Nucleus accumbens (tissue), 56 donors: ENCODE measurements around the gene UQCR11.
"Not testable (repeated sequence)": the region's sequence is repeated elsewhere in the genome, so short reads cannot be mapped to it uniquely, and the experiment has no call there.

Experiments
- DNase-seq, 56 donors: peaks; one replicate each; lab custom pipeline; 2025; lab: John Stamatoyannopoulos, UW

The UQCR11 gene

DNA sequence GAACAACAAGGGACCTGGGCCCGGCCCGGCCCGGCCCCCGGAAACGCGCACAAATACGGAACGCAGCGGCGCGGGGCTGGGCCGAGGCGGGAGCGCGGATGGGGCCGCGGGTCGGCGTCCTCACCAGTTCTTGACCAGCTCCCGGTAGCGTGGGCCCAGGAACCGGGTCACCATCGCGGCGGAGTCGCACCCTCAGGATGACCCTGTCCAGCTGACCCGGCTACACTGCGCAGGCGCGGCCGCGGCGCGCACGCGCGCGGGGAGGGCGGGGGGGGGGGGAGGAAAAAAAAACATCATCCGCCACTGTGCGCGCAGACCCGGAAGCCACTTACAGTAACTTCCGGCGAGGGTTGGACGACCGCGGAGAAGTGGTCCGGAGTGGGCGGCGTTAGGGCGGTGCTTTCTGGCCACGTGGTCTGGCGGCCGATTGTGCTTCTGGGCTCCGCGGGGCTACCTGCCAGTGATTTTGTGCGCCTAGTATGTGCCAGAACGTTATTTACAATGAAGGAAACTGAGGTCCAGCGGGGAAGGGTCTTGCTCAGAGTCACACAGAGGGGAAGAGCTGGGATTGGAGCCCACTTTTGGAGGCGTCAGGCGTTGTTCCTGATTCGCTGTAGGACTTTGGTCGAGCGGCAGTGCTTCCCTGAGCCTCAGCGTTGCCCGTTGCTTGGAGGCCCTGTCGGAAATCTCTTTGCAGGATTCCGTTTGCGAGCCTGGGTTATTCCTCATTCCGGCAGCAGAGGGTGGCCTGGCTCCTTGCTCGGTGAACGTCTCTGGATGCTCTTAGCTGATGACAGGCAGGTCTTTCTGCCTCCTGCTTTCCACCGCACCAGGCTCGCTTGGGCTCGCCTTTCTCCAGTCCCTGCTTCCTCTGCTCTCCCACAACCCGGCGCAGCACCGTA is at the start of gene UQCR11:
Gene UQCR11 (minus strand): TSS at position 227 of the 902 bp plus-strand sequence. CDS start 53 bp downstream, at position 174.
- DNase-seq: peak in 55 of 56 donors; percentile 76 to 97 (median 93)

DNA sequence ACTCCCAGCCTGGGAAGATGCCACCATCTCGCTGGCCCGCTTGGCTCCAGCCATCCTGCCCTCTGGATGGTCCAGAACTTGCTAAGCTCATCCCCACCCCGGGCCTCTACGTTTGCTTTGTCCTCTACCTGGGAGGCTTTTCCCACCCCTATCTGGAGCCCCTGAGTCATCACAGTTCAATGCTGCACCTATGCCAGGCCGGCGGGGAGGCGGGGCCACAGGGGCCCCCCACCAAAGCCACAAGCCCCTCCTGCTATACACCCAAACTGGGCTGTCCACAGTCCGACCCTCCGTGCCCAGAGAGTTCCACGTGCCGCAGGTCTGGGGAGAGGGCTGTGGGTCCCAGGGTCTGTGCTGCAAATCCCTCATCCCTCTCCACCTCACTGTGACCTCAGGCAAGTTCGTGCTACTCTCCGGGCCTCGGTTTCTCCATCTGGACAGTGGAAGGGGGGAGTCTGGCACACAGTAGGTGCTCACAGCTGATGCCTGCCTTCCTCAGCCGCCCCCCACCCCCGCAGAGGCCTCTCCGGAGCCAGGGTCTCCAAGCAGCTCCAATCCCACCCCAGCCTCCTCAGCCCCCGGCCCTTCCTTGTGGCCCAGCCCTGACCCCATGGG is 49.0 kb upstream of the UQCR11 start:
- no peak for DNase-seq

DNA sequence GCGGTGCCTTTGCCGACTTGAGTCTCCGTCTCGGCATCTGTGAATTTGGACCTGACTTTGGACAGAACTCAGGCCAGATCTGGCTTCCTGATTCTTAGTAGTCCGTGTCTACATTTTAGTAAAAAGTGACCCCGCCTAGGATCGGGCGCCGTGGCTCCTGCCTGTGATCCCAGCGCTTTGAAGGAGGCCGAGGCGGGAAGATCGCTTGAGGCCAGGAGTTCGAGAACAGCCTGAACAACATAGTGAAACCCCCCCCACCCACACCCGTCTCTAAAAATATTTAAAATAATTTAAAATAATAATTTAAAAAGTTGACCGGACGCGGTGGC is 48.0 kb upstream of the UQCR11 start:
- no peak for DNase-seq

DNA sequence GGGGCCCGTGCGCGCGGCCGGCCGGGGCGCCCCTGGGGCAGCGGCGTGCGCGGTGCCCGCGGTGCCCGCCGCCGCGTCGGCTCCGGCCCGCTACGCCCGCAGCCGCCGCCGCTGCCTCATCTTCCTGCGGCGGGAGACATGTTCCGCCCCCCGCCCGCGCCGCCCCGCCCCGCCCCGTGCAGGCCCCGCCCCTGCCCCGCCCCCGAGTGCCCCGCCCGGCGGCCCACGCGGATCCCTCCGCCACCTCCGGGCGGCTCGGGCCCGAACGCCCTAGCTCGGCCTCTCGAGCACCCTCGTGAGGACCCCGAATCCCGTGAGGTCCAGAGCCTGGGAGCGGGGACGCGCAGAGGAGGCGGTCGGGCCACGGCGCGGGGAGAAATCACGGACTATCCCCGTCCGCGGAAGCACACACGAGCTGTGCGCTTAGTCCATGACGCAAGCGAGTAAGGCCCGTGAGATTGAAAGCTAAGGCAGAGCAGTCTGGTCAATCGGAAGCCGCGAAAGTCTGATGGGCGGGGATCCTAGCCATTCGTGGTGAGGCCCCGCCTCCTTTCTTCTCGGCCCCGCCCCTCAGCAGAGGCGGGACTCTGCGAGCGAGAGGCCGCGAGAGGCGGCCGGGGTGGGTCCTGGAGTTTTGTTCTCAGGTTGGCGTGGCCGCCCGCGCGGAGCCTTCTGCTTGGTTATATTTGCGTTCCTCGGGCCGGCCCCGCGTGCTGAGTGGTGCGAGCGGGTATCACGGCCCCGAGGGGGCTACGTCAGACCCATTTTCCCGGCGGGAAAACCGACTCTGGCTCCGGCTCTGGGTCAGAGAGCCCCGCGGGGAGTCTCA is 47.4 kb upstream of the UQCR11 start, which contains the start of gene TCF3:
Gene TCF3 (minus strand): TSS at position 145 of the 829 bp plus-strand sequence. CDS start 2,367 bp downstream, outside the sequence.
- DNase-seq: peak; percentile 77 to 99 (median 97)

DNA sequence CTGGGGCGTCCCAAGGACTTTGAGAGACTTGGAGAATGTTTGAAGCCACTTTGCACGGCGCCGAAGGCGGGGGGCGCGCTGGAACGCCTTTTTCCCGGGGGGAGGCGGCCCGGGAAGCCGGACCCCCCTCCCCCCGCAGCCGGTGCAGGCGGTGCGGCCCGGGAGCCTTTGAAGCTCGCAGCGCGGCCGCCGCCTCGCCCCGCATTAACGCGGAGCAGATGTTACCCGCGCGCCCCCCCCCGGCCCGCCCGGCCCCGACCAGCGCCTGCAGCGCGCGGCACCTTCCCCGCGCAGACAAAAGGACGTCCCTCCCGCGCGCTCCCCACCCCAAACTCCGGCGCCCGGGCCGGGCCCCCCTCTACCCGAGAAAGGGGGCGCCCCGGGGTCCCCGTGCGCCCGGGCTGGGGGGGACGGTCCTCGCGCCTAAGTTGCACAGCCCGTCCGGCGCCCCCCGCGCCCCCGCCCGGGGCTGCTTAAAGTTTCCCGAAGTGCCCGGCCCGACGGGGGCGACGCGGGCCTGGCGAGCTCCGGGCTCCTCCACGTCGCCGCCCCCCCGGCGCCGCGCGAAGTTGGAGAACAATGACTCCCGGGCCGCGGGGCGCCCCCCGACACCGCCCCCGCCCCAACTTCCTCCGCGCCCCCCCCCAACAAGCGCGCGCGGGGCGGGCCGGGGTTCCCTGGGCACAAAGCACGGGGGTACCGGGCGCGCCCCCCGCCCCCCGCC is 46.5 kb upstream of the UQCR11 start:
- peak in 7 of 56 donors; percentile 4 to 45 (median 22) for DNase-seq

DNA sequence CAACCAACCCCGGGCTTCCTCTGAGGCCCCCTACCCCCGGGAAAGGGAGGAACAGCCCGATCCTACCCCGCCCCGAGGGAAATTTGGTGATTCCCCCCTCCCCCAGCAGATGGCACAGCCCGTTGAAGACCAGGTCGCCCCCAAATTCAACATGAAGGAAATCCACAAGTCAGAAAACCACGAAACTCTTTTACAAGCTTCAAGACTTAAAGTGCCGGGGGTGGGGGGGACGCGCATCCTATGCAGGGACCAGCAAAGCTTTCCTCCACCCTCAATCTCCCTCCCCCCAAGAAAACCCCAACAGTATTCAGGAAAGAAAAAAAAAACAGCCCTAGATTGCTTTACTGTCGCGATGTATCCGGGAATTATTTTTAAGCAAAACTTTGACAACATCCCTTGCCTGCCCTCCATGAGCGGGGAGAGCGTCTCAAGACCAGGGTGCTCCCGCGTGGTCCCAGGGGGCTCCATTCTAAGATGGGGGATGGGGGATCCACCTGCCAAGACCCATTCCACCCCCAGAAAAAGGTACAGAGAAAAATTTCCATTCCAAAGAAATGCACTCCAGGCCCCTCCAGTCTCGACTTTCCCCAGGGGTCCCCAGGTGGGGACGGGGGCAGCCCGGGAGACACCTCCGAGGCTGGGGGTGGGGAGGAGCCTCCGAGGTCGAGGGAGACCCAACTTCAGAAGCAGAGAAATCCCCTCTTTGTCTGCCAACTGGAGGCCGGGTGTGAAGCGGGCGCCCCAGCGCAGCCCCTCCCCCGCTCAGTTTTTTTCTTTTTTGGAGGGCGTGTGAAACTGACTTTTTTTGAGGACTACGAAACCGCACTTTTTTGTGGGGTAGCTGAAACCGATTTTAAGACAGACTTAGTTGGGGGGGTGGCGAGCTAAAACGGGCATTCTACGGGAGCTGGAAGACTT is 45.6 kb upstream of the UQCR11 start:
- peak in 4 of 56 donors; percentile 12 to 27 (median 25) for DNase-seq

DNA sequence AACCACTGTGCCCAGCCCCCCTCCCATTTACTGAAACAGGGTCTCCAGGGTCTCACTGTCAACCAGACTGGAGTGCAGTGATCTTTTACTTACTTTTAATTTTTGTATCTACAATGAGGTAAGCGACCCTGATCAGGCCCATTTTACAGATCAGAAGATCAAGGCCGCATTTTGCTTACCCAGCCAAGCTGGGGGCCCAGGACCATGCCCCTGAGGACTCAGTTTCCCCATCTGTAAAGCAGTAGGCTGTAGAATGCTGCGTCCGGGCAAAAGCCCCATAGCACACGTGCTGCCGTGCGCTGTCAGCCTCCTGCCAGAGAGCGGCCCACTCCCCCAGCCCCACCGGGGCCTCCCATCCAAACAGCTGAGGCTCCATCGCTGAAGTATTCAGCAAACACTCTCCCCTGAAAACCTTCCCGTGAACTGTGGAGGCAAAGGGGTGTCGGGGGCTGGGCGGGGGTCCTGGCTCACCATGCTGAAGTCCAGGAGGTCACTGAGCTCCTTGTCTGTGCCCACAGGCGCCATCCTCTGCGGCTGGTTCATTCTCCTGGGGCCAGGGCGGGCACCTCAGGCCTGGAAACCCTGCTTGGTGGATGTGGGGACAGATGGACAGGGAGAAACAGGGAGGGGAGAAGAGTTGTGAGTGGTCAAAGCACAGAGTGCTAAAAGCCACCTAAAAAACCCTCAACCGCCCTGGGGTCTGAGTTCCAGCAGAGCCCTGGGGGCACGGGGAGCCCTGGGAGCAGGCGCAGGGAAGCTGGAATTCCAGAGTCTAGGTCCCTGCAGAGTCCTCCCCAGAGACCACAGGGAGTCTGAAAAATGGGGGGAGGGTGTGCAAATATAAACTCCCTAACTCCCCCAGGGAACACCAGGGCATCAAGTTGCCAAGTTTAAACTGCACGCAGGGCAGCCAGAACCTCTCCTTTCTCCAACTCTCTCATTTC is 44.7 kb upstream of the UQCR11 start:
- no peak for DNase-seq

DNA sequence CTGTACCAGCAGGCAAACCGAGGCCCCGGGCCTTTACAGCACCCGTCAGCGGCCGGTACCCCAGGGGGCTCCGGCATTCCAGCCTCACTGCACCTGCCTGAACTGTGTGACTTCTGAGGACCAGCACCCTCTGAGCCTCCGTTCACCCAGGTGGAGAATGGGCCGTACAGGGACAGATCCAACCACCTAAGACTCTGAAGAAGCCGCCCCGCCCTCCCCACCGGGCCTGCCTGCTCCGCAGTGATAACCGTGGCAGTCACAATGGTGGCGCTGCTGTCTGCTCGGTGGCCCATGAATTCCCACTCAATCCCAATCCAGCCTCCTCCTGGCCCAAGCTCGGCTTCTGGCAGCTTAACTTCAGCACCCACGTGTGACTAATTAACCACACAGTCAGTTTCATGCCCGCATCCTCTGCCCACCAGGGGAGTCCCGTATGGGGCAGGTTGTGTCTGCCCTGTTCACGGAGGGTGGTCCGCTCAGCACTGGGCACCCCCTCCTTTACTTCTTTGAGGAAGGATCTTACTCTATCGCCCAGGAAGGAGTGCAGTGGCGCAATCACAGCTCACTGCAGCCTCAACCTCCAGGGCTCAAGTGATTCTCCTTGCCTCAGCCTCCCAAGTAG is 43.8 kb upstream of the UQCR11 start:
- DNase-seq: no peak

DNA sequence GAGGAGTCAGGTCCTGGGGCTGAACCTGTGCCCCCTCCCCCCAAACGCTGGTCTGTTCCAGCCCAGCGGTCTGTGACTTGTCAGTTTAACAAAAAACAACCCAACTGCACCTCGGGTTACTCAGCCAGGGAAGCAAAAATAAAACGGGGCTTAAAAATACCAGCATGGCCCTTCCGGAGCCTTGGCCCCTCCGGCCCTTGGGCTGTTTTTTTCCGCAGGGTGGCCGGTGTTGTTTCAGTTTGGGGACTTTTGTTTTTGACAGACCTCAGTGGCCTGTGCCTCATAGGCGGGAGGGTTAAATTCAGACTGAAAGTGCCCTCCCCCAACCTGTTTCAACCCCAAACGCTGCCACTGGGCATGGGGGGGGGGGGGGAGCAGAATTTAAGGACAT is 43.2 kb upstream of the UQCR11 start:
- DNase-seq: no peak

DNA sequence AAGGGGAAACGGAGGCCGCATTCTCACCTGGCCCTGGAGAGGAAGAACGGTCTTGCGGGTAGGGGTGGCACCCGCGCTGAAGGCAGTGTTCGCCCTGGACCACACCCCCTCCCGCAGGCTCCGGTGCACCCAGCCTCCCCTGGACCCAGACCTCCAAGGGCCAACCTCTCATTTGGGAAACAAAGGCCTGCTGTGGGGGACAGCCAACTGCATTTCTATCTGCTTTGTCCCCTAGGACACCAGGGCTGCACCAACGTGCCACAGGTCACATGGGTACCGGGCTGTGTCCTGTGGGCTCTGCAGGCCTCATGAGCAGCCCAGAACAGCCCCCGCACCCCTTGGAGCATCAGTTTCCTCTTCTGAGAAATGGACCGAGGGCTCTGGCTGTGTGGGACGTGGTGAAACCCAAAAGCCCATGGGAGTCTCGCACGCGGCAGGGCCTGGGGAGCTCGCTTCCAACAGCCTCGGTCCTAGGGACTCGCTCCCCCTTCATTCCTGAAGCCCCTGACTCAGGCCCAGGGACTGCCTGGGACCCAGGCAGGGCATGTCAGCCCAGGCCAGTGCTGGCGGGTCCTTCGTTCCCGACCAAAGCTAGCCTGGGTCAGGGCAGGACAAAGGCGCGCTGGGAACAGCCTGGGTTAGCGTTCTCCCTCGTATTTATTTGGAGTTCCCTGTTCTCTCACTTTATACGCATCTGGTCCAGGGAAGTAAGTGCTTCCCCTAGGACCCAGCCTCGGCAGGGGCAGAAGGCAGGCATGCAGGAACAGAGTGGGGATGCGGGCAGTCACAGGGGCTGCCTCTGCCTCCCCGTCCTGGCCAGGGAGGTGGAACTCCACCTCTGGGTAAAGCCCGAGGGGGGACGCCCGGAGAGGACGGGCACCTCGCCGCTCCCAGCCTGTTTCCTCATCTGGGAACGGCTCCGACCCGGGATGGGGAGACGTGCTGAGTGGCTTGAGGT is 42.5 kb upstream of the UQCR11 start:
- no peak for DNase-seq

DNA sequence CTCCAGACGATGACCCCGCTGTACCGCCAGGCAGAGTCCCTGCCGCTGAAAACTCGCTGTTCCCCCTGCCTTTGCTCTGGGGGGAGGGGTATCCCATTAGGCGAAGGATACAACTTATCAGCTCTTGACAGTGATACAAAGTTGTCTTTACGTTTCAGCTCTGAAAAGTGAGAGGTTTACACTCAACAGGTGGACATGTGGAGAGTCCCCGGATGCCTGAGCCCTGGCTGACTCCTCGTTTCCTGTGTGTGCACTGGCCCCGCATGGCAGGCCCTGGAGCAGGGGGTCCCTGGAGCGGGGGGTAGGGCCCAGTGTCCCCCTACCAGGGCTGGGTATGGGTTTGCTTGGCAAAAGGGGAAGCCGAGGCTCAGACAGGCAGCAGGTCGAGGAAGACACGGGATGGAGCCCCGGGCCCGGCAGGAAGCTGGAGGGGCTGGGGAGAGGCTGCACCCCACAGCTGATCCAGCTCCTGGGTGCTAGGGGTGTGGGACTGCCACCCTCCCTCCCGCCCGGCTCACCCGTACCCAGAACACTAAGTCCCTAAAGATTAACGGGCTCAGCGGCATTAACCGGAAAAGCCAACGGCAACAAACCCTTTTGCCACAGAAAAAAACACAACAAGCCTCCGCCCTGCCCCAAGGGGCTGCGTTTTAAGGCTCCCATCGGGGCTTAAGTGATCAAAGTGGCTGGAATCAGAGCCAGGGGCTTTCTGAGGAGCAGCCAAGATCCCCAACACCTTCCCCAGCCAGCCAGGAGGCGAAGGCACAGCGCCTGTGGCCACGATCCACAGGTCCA is 41.6 kb upstream of the UQCR11 start:
- no peak for DNase-seq

DNA sequence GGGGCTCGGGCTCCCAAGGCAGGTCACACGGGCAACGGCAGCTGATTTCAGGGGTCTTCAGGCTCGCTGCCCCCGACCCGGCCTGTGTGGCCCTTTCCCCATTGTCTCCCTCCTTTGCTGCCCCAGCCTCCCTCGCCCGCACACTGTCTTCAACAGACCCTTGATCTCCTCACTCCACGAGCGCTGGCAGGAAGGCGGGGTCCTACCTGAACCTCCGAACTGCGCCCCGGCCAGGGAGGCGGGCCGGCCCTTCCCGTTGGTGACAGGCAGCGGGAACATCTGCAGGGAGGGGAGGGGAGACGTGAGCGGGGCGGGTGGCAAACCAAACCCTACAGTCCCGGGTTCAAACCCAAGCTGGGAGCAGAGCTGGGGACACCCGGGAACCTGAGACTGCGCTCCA is 40.9 kb upstream of the UQCR11 start:
- no peak for DNase-seq

DNA sequence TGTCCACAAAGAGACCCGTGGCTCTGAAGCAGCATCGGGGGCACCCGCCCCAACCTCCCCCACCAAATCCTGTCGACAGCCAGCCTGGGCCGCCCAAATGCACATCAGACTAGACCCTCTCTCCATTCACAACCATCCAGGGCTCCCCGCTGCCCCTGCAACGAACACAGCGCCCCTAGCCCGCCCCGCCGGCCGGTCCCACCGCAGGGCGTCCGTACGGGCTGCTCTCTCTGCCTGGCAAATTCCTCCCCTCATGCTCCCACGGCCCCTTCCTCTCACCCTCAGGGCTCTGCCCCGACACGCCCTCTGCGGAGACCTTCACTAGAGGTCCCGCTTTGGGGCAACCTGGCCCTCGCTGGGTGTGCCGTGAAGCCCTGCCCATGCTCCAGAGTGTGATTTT is 40.0 kb upstream of the UQCR11 start:
- DNase-seq: no peak

DNA sequence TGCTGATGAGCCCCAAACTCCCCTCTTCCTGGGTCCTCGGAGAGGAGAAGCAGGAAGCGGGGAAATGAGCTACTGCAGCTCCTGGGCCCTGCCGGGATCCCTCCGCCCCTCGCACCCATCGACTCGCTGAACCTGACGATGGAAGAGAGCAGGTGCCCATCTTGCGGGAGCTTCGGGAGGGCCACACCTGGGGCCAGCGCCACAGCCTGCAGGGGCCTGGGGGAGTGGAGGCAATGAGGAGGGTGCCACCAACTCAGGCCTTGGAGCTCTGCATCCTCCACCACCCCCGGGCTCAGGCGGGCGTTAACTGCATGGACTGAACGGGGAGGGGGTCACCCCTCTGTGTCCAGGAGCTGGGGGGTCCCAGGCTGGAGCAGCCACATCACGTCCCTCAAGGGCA is 38.8 kb upstream of the UQCR11 start:
- DNase-seq: no peak

DNA sequence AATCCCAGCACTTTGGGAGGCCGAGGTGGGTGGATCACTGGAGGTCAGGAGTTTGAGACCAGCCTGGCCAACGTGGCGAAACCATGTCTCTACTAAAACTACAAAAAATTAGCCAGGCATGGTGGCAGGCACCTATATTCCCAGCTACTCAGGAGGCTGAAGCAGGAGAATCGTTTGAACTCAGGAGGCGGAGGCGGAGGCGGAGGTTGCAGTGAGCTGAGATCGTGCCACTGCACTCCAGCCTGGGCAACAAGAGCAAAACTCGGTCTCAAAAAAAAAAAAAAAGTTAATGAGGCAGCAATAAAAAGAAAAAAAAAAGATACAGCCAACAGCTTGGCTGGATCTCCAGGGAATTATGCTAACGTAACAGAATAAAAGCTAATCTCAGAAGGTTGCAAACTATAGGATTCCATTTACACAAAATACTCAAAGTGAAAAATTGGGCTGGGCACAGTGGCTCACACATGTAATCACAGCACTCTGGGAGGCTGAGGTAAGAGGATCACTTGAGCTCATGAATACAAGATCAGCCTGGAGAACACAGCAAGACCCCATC is 35.7 kb upstream of the UQCR11 start:
- not testable (repeated sequence) for DNase-seq
